GM12865 (cell line): ENCODE measurements around the gene TBC1D22A.
A peak's percentile ranks its signal among the peaks of the same experiment; 100 is the strongest.

Source experiments
- DNase-seq: peaks from one replicate; pipeline ENCODE4 v3.0.0; 2010; ENCODE audit warnings: low read depth
- H3K4me3 ChIP-seq: 2 replicates; pipeline ENCODE4 v1.5.1; 2011; ENCODE audit warnings: mild to moderate bottlenecking, low read depth, low read length, control low read depth
- CTCF ChIP-seq: IDR thresholded peaks from 2 replicates; pipeline ENCODE4 v1.5.1; 2011; ENCODE audit warnings: low read length, control low read depth, low read depth, inconsistent platforms; ENCODE audit not compliant: insufficient read depth; ENCODE audit errors: missing control alignments

The TBC1D22A gene

GRCh38 chr22:46997311-46997970 is 235.0 kb downstream of the TBC1D22A start:
- TF ChIP-seq CTCF, result no peak
- H3K4me3 ChIP-seq, result no peak overlapping the region
- no peak for DNase-seq

- DNase-seq, result no peak
- no peak for TF ChIP-seq CTCF
- no peak overlapping the region for H3K4me3 ChIP-seq
These were observed 235.9 kb downstream of the TBC1D22A start for GRCh38 chr22:46998331-46998730.

GRCh38 chr22:47000256-47000655 is 237.8 kb downstream of the TBC1D22A start:
- no peak overlapping the region for H3K4me3 ChIP-seq
- TF ChIP-seq CTCF, result no peak
- DNase-seq, result peak; percentile 23

DNA sequence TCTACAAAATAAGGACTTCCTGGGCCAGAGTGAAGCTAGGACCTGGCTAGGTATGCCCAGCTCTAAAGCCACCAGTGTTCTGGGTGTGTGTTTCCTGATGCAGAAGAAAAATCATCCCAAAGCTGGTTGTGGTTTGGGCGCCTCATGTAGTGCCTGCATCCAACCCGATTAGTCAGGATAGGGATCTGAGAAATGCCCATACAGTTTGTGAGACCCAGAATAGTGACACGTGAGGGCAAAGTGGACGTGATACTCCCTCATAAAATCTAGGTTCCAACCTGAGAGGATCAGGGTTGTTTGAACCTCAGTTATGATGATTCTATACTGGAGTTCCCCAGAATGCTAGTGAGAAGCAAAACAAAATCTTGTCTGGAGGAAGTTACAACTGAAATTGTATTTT is 238.4 kb downstream of the TBC1D22A start:
- DNase-seq, result no peak
- TF ChIP-seq CTCF, result no peak

DNA sequence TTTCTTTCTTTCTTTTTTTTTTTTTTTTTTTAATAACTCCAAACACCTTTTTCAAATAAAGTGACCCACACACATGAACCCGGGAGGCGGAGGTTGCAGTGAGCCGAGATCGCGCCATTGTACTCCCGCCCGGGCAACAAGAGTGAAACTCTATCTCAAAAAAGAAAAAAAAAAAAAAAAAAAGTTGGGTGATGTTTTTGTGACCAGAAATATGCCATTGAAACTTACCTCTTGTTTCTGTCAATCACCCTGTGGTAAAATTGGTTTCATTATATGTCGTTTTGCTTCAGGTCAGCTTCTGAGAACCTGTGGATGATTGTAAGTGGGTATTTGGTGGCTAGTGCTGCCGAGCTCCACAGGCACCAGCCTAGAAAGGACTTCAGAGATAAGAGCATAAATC is 238.8 kb downstream of the TBC1D22A start:
- no peak for TF ChIP-seq CTCF
- peak; percentile 83 for DNase-seq
- H3K4me3 ChIP-seq, result peak overlapping the region; percentile 10; the same call in 1 of the 2 replicates

More for the DNA sequence above, 238.4 kb downstream of the TBC1D22A start:
- H3K4me3 ChIP-seq, result peak overlapping the region; percentile 10

DNA sequence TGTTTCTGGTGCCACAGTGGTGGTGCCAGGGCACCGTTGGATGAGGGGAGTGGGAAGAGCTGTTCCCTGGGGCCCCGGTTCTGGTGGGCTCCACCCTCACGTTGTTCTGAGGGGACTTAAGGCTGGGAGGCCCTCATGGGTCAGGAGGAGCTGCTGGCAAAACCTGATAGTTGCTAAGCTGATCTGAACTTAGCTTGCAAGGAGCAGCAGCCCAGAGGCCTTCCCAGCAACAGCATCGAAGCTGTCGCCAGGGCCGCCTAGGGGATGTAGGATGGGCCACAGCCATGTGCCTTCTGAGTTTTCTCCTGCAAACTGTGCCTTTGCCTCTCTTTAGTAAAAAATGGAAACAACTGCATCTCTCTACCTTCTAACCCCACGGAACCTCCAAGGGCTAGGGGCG is 240.2 kb downstream of the TBC1D22A start:
- no peak for DNase-seq
- no peak overlapping the region for H3K4me3 ChIP-seq
- TF ChIP-seq CTCF, result no peak
